IMR-90 (cell line): Measurements from ENCODE around the gene SOX11. TPM values are rescaled to one million over a fixed set of nuclear protein-coding genes. Genes with fewer than 3 reads are reported as not detected.
"Not testable (repeated sequence)": the region's sequence is repeated elsewhere in the genome, so short reads cannot be mapped to it uniquely, and the experiment has no call there.

Experiments used
- ATAC-seq: fragments of 200-7000 bp; cut with Tn5 transposase; 2 replicates; pipeline ENCODE4 v1.9.1; 2020; ENCODE audit warnings: low read depth, mild to moderate bottlenecking, moderate library complexity
- BruUV-seq: library from RNA; stranded (reverse); fragments of 400-500 nt; replicated peaks from 2 replicates; lab custom pipeline; 2021; lab: Mats Ljungman, UMichigan
- CTCF ChIA-PET: fragments of 300-600 bp; formaldehyde crosslinking; extraction: SDS; loops from one replicate; lab custom pipeline; 2021; ENCODE audit warnings: antibody characterized with exemption; lab: Yijun Ruan, JAX
- POLR2A ChIA-PET: fragments of 300-600 bp; sonication (Branson Sonifier 250); formaldehyde crosslinking; loops from one replicate; lab custom pipeline; 2022; ENCODE audit warnings: antibody characterized with exemption; ENCODE audit not compliant: unreplicated experiment; lab: Charles Lee
- DNase-seq: peaks from one replicate; pipeline ENCODE4 v3.0.0; 2013
- H2AFZ ChIP-seq: replicated peaks from 2 replicates; pipeline ENCODE3; 2013; ENCODE audit warnings: low read length, mild to moderate bottlenecking; ENCODE audit not compliant: poor library complexity
- H2AK5ac ChIP-seq: 2 replicates; pipeline ENCODE4 v1.6.1; 2013; ENCODE audit warnings: low read depth, low read length, inconsistent platforms
- H2AK9ac ChIP-seq: replicated peaks from 2 replicates; pipeline ENCODE3; 2013; ENCODE audit warnings: mild to moderate bottlenecking, low read depth, low read length, moderate library complexity; ENCODE audit not compliant: poor library complexity
- H2BK120ac ChIP-seq: 2 replicates; pipeline ENCODE4 v1.6.1; 2013; ENCODE audit warnings: low read depth, low read length, inconsistent platforms
- H2BK15ac ChIP-seq: 3 replicates; pipeline ENCODE4 v1.6.1; 2013; ENCODE audit warnings: low read depth, low read length, inconsistent platforms
- H2BK20ac ChIP-seq: 2 replicates; pipeline ENCODE4 v1.6.1; 2013; ENCODE audit warnings: low read depth, mild to moderate bottlenecking, inconsistent platforms, low read length, moderate library complexity
- H2BK5ac ChIP-seq: 2 replicates; pipeline ENCODE4 v1.6.1; 2013; ENCODE audit warnings: mild to moderate bottlenecking, low read depth, low read length, inconsistent platforms; ENCODE audit not compliant: poor library complexity, severe bottlenecking
- H3K14ac ChIP-seq: replicated peaks from 2 replicates; pipeline ENCODE4 v1.6.1; 2013; ENCODE audit warnings: low read depth, low read length, inconsistent platforms
- H3K18ac ChIP-seq: 2 replicates; pipeline ENCODE4 v1.6.1; 2013; ENCODE audit warnings: low read depth, low read length, control low read depth
- H3K23ac ChIP-seq: 2 replicates; pipeline ENCODE4 v1.6.1; 2013; ENCODE audit warnings: low read depth, low read length, inconsistent platforms
- H3K27ac ChIP-seq: 2 replicates; pipeline ENCODE4 v1.5.1; 2013; ENCODE audit warnings: mild to moderate bottlenecking, control low read depth, low read length; ENCODE audit not compliant: insufficient read depth
- H3K27me3 ChIP-seq: 2 replicates; pipeline ENCODE4 v1.6.1; 2013; ENCODE audit warnings: low read length; ENCODE audit not compliant: control insufficient read depth, insufficient read depth
- H3K36me3 ChIP-seq: 2 replicates; pipeline ENCODE4 v1.6.1; 2013; ENCODE audit warnings: low read length, mixed read lengths; ENCODE audit not compliant: control insufficient read depth, insufficient read depth
- H3K4ac ChIP-seq: 2 replicates; pipeline ENCODE4 v1.6.1; 2013; ENCODE audit warnings: low read depth, low read length, inconsistent platforms
- H3K4me1 ChIP-seq: 2 replicates; pipeline ENCODE4 v1.6.1; 2013; ENCODE audit warnings: low read length, mixed read lengths; ENCODE audit not compliant: control insufficient read depth, insufficient read depth
- H3K4me2 ChIP-seq: 2 replicates; pipeline ENCODE4 v1.6.1; 2013; ENCODE audit warnings: low read depth, mild to moderate bottlenecking, control low read depth, low read length, moderate library complexity
- H3K4me3 ChIP-seq: 2 replicates; pipeline ENCODE4 v1.5.1; 2013; ENCODE audit warnings: low read depth, mild to moderate bottlenecking, control low read depth, low read length, moderate library complexity; ENCODE audit not compliant: insufficient read depth
- H3K56ac ChIP-seq: 2 replicates; pipeline ENCODE4 v1.6.1; 2013; ENCODE audit warnings: low read length, inconsistent platforms; ENCODE audit not compliant: insufficient read depth; ENCODE audit errors: extremely low read depth
- H3K79me1 ChIP-seq, 2 experiments: 2 replicates each; pipeline ENCODE4 v1.6.1; 2013; ENCODE audit warnings: low read length in 2 of 2, inconsistent platforms in 1 of 2, low read depth in 1 of 2
- H3K9ac ChIP-seq: 2 replicates; pipeline ENCODE4 v1.6.1; 2013; ENCODE audit warnings: low read depth, low read length, control low read depth
- H3K9me1 ChIP-seq: 2 replicates; pipeline ENCODE4 v1.6.1; 2013; ENCODE audit warnings: low read length, inconsistent platforms; ENCODE audit not compliant: insufficient read depth
- H3K9me3 ChIP-seq: 2 replicates; pipeline ENCODE4 v1.6.1; 2013; ENCODE audit warnings: low read length; ENCODE audit not compliant: control insufficient read depth, insufficient read depth
- H4K20me1 ChIP-seq: 2 replicates; pipeline ENCODE4 v1.6.1; 2013; ENCODE audit warnings: low read length, inconsistent platforms; ENCODE audit not compliant: insufficient read depth
- H4K5ac ChIP-seq: 2 replicates; pipeline ENCODE4 v1.6.1; 2013; ENCODE audit warnings: mild to moderate bottlenecking, low read depth, low read length, control low read depth
- H4K8ac ChIP-seq, 2 experiments: 2 replicates each; pipeline ENCODE4 v1.6.1; 2013; ENCODE audit warnings: low read depth in 2 of 2, low read length in 2 of 2, control low read depth in 1 of 2, inconsistent platforms in 1 of 2
- H4K91ac ChIP-seq: 2 replicates; pipeline ENCODE4 v1.6.1; 2013; ENCODE audit warnings: low read depth, low read length, inconsistent platforms; ENCODE audit not compliant: insufficient read depth
- CEBPB ChIP-seq: IDR thresholded peaks from 2 replicates; pipeline ENCODE4 v1.6.1; 2012; ENCODE audit warnings: low read depth, low read length, improper control_type of control experiment
- CHD1 ChIP-seq: IDR thresholded peaks from 2 replicates; pipeline ENCODE4 v1.6.1; 2012; ENCODE audit warnings: low read depth, low read length, improper control_type of control experiment
- NFE2L2 ChIP-seq: fragments of 150-350 bp; IDR thresholded peaks from 2 replicates; pipeline ENCODE4 v1.6.1; 2016; ENCODE audit warnings: low read depth, mild to moderate bottlenecking, low read length
- RAD21 ChIP-seq: IDR thresholded peaks from 2 replicates; pipeline ENCODE4 v1.6.1; 2012; ENCODE audit warnings: low read length, improper control_type of control experiment
- WGBS, 2 experiments: methylation state at CpG; one replicate each; pipeline versions ENCODE4 v1.1.5 to v1.1.7; 2013; ENCODE audit warnings: missing lambda C conversion rate in 2 of 2; ENCODE audit not compliant: insufficient read length in 1 of 2; ENCODE audit errors: extremely low coverage in 2 of 2; 5-methylcytosine and 5-hydroxymethylcytosine counted together
- dilution Hi-C: fragments of 300-500 bp; cut with HindIII; formaldehyde crosslinking; loops from one replicate; pipeline ENCODE4 v1.14.3; 2018; ENCODE audit warnings: low sequenced_read_pairs; ENCODE audit not compliant: unreplicated experiment
- in situ Hi-C: fragments of 300-500 bp; cut with MboI; formaldehyde crosslinking; loops from 3 replicates; pipeline ENCODE4 v1.14.3; 2019; ENCODE audit warnings: low sequenced_read_pairs, inconsistent platforms, mixed read lengths
- intact Hi-C: fragments of 100-400 bp; cut with micrococcal nuclease; formaldehyde crosslinking; loops from 2 replicates; pipeline ENCODE4 v1.10.0; 2022
- polyA plus RNA-seq, 3 experiments: library from polyadenylated mRNA; depleted of rRNA; stranded (reverse); fragments of >200 nt; gene quantifications; 2 replicates each; pipeline ENCODE4 v1.2.3, GENCODE V29; 2012; ENCODE audit warnings: low replicate concordance in 1 of 3
- total RNA-seq: library from RNA; depleted of rRNA; stranded (reverse); fragments of >200 nt; gene quantifications from 2 replicates; pipeline ENCODE4 v1.2.3, GENCODE V29; 2012

The SOX11 gene
- total and polyA plus RNA-seq, 2 of the 4 experiments (the other 2 are of a cell fraction): 1.9 to 2.2 TPM

GRCh38 chr2:5691985-5692529 is at the start of gene SOX11 (continued):
- TF ChIP-seq CHD1: no peak
- TF ChIP-seq RAD21: no peak
- TF ChIP-seq NFE2L2: no peak
- TF ChIP-seq CEBPB: no peak

- intact Hi-C loops, H2BK120ac ChIP-seq, H2AK9ac ChIP-seq, H2BK5ac ChIP-seq, dilution Hi-C loops, H4K5ac ChIP-seq, H3K79me1 ChIP-seq, H3K4ac ChIP-seq, H3K4me3 ChIP-seq, H4K91ac ChIP-seq, H2BK15ac ChIP-seq, H3K4me1 ChIP-seq, H3K4me2 ChIP-seq, H3K27ac ChIP-seq, in situ Hi-C loops, H3K36me3 ChIP-seq, CTCF ChIA-PET, H3K9me3 ChIP-seq, H2AK5ac ChIP-seq, H3K23ac ChIP-seq, H3K14ac ChIP-seq, POLR2A ChIA-PET, H4K20me1 ChIP-seq, H3K56ac ChIP-seq, DNase-seq, H2AFZ ChIP-seq, H3K9ac ChIP-seq, H3K9me1 ChIP-seq, ATAC-seq, H3K27me3 ChIP-seq, H3K18ac ChIP-seq, H2BK20ac ChIP-seq, BruUV-seq, H4K8ac ChIP-seq: not testable (repeated sequence)
- no CpG with 5 or more reads among the region's 2 CpGs for WGBS, 2 experiments
These were observed 39.5 kb upstream of the SOX11 start for GRCh38 chr2:5652734-5653133.

GRCh38 chr2:5653756-5654155 is 38.4 kb upstream of the SOX11 start:
- DNase-seq, H3K14ac ChIP-seq, H2AK5ac ChIP-seq, H3K18ac ChIP-seq, H2BK15ac ChIP-seq, H2AK9ac ChIP-seq, BruUV-seq, H2BK120ac ChIP-seq, H4K8ac ChIP-seq, H3K4me1 ChIP-seq, H3K4ac ChIP-seq, H3K36me3 ChIP-seq, H2BK20ac ChIP-seq, POLR2A ChIA-PET, H2BK5ac ChIP-seq, CTCF ChIA-PET, H3K27ac ChIP-seq, H4K5ac ChIP-seq, intact Hi-C loops, H3K9me3 ChIP-seq, H3K9ac ChIP-seq, H2AFZ ChIP-seq, H4K20me1 ChIP-seq, H3K23ac ChIP-seq, H3K56ac ChIP-seq, dilution Hi-C loops, H3K4me2 ChIP-seq, H4K91ac ChIP-seq, H3K27me3 ChIP-seq, in situ Hi-C loops, H3K9me1 ChIP-seq, H3K79me1 ChIP-seq, H3K4me3 ChIP-seq, ATAC-seq: not testable (repeated sequence)
- no CpG with 5 or more reads among the region's 4 CpGs for WGBS, 2 experiments
